EL (cell line): ENCODE measurements around the gene C14orf180.
"Not testable (repeated sequence)": the region's sequence is repeated elsewhere in the genome, so short reads cannot be mapped to it uniquely, and the experiment has no call there.

Experiments used
- DNase-seq: peaks from one replicate; pipeline ENCODE4 v3.0.0-alpha.2; 2016

The C14orf180 gene

DNA sequence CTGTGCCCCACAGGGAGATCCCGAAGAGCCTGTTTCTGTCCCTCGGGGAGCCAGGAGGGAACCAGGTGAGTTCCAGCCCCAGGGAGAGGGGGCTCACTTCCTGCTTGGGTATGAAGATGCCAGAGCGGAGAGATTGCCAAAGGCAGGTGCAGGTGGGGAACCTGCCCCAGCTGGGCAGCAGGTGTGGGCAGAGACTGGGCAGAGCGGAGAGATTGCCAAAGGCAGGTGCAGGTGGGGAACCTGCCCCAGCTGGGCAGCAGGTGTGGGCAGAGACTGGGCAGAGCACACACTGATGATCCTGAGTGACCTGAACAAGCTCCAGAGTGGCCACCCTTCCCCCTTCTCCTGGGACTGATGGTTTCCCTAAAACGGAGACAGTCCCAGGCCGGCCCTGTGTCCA lies 375 bp downstream of the C14orf180 start:
- not testable (repeated sequence) for DNase-seq

DNA sequence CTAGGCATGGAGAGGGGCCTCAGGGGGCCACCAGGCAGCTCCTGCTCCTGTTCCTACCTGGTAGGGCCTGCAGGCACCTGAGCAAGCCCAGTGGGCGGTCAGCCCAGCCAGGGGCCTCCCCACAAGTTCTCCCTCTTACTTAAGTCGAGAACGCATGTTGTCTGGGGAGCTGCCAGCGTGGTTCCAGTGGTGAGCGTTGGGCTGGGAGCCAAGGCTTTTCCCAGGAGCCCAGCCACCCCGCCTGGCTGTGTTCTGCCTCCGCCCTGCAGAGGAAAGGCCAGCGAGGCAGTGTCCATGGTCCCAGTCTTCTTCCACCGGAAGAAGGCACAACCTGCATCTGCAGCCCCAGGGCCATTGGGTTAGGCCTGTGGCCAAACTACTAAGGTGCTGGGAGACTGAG lies 1.4 kb downstream of the C14orf180 start:
- DNase-seq, result no peak

DNA sequence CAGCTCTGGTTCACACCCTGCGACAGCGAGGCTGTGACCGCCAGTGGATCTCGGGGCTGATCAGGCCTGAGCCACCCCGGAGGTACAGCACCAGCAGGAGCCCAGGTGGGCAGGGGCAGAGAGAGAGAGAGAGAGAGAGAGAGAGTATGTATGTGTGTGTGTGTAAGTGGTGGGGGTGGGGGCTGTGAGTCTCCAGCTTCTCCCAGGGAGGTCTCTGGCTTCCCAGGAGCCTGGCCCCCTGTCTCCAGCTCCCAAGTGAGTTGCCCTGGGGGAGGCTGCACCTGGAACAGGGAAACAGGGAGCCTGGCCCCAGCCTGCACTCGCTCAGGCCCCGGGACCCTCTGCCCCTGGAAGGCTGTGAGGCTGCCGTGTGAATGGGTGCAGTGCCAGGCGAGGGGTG lies 2.0 kb downstream of the C14orf180 start:
- DNase-seq, result no peak

DNA sequence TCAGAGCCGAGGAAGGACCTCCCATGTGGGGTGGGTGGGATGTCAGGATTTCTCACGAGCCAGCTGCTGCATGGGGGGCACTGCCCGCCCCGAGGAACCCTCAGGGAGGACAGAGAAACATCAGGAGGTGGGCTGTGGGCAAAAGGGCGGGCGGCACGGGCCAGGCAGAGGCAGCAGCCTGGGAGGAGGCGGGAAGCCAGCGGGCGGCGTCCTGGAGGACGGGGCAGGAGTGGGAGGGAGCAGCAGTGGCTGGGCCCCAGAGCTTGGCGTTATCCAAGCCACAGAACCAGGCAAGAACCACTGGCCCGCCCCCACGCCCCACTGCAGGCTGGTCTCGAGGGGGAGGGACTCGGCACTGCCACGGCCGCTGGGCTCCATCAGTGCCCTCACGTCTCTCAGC lies 2.4 kb downstream of the C14orf180 start:
- DNase-seq, result no peak

DNA sequence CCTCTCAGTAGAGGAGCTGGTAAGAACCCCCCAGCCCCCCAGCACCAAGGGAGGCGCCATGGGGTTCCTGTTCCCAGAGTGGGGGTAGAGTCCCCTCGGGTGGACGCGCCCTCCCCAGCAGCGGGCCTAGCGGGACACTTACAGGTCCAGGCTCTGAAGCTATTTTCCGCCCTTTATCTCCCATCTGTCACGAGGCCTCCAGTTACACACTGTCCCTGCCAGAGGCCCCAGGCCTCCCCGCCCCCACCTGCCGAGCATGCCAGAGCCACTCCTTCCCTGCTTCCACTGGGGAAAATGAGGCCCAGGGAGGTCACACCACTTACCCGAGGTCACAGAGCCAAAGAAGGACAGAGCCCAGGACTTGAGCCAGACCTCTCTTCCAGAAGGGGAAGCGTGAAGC lies 3.1 kb downstream of the C14orf180 start:
- DNase-seq, result no peak

DNA sequence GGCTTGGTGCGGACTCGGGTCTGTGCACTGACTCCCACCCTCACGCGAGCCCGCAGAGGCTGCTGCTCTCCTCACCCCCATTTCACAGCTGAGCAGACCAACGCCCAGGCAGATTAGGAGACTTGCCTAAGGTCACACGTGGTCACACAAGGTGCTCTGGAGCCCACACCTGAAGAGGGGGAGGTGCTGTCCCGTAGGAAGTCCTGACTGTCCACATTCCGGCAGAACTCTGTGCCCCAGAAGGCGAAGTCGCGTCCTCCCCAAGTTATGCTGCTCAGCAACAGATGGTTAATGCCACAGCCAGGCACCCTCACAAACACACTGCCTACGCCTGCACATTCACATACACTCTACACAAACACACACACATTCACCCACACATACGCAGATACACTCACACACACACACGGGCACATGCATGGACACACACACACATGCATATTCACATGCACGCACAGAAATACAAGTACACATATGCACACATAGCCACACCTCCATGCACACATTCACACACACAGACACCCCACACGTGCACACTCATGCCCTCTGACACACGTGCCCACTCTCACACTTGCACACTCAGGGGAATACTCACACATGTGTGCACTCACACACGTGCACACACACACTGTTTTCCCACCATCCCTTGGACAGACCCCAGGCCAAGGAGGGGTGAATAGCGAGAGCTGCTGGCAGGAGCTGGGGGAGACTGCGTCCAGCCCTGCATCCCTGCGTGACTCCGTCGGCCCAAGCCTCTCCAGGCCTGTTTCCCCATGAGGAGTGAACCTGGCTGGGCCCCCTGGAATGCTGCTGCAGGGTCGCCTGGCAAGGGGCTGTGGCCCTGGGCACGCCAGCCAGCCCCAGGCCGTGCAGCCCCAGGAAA lies 4.1 kb downstream of the C14orf180 start:
- DNase-seq, result no peak

DNA sequence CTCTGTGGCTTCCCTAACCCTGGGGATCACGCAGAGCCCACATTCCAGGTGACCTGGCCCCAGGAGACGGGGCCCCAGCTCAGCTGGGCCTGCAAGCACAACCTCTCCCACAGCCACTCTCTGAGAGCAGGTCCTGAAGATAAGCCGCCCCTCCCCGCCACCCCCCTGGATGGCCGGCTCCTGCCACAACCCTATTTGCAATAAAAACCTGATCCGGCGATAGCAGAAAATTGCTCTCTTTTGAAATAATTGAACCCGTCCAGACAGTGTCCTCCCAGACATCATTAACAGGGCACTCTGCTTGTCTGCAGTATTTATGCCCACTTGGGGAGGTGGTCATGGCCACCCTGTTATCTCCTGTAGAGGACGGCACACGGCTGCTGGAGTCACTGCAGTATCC lies 5.0 kb downstream of the C14orf180 start:
- no peak for DNase-seq

DNA sequence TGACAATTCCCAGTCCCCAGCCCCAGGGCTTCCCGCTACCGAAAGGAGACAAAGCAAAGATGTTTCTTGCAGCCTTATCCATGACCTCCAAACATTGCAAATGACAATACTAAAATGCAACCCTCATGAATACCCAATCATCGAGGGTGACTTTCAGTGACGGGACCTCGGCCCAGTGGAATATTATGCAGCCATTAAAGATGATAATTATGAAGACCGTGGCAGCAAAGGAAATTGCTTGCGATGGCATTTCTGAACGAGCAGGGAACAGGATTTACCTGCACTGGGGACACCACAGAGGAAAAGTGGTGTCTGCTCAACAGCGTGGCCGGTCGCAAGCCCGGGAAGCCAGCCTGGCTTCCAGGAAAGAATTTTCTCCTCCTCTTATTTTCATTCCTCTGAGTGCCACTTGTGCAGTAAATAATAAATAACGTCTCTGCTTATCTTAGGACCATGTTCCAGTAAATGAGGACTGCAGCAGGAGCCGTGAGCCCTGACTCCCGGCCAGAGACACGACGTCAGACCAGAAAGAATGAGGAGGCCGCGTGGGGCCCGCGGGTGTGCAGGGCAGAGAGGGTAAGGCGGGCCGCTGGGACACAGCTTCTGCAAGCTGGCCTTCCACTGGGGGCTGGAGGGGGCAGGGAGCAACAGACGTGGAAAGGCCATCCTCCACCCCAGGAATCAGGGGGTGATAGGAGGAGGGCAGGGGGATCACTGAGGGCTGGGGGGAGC lies 6.6 kb downstream of the C14orf180 start:
- no peak for DNase-seq

DNA sequence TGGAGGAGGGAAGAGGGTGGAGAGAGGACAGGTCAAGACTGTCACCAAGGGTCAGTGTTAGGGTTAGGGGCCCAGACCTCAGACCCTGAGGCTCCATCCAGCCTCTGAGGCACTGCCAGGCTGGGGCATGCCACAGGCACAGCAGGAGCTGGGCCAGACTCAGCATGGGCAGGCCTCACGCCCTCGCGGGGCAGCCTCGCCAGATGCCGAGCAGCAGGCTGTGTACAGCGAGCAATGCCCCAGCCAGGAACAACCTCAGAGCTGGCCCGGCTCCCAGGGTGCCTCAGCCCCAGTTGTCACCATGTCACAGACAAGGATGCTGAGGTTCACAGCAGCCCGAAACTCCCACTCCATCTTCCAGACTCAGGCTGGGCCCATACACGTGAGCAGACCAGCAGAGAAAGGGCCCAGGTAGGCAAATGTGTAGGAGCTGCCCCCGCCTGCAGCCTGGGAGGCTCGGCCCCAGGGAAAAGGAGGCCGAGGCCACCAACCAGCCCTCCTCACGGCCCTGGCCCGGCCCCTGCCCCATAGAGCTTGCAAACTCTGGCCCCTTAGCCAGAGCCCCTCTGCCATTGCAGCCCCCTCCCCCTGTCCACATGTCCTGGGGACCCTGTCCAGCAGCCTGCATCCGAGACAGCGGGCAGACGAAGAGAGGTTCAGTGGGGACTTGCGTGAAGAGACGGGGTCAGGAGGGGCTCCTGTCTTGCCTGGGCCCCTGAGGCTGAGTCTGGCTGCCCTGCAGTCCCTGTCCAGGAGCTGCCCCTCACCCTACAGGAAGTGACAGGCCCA lies 7.5 kb downstream of the C14orf180 start:
- no peak for DNase-seq

DNA sequence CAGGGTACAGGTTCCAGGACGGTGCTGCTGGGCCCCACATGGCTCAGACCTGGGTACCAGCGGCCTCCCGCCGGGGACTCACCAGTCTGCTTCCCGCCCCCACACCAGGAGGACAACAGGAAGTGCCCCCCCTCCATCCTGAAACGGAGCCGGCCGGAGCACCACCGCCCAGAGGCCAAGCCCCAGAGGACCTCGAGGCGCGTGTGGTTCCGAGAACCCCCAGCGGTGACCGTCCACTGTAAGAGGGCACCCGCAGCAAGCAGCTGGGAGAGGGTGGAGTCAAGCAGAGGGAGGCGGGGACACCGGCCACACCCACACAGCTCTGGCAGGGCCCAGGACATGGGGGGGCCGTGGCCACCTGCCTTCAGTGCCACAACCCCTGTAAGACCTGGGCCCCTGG lies 8.1 kb downstream of the C14orf180 start:
- DNase-seq, result no peak

DNA sequence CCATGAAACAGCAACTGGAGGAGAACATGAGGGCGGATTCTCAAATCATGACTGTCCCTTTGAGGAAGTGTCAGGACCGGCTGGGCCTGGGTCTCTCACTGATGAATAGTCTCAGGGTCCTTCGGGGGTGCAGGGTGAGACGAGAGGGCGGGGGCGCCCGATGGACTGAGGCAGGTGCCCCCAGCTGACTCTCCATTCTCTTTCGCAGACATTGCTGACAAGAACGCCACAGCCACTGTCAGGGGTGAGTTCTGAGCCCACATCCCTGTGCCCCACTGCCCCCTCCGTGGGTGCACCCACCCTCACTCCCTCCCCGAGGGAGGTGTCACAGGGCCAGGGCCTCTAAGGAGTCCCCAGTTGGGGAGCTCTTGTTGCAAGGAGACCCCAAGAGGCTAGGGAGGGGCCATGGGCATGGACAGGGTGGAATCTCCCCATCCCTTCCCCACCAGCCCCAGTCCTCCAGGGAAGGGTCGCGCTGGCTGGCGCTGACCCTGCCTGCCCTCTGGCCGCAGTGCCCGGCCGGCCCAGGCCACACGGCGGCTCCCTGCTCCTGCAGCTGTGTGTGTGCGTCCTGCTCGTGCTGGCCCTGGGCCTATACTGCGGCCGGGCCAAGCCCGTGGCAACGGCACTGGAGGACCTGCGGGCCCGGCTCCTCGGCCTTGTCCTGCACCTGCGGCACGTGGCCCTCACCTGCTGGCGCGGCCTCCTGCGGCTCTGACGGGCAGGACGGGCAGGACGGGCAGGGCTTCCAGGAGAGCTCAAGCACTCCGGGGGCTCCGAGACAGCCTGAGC lies 8.7 kb downstream of the C14orf180 start:
- no peak for DNase-seq

DNA sequence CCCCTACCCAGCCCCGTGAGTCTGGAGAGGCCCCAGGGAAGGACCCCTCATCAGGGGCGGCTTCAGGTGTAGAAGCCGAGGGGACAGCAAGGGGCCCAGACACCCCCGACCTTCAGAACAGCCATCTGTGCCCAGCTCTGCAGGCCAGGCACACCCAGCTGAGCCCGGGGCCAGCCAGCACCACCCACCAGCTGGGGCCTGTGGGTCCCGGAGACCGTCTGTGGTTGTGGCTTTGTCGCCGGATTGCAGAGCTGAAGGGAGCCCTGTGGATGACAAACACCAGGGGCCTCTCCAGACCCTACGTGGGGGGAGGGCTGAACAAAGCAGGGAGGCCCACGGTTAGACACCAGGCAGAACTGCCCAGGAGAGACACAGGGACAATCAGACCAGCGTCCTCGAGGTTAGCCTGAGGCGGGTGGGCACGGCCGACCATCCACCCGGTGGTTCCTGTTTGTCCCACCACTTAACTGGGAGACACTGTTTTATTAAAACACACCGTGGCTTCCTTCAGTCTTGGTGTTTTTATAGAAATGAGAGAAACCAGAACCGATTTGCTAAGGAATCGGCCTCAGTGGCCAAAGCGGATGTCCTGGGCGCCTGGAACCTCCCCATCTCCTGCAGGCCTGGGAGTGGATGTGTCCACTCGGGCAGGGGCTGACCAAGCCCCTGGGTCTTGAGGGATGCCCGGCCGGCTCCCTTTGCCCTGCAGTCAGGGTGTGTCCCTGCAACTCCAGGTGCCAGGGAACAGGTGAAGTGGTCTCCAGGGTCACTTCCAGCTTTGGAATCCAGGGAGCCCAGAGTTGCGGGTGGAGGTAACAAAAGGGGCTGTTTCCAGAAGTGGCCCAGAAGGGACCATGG lies 10.0 kb downstream of the C14orf180 start:
- no peak for DNase-seq

DNA sequence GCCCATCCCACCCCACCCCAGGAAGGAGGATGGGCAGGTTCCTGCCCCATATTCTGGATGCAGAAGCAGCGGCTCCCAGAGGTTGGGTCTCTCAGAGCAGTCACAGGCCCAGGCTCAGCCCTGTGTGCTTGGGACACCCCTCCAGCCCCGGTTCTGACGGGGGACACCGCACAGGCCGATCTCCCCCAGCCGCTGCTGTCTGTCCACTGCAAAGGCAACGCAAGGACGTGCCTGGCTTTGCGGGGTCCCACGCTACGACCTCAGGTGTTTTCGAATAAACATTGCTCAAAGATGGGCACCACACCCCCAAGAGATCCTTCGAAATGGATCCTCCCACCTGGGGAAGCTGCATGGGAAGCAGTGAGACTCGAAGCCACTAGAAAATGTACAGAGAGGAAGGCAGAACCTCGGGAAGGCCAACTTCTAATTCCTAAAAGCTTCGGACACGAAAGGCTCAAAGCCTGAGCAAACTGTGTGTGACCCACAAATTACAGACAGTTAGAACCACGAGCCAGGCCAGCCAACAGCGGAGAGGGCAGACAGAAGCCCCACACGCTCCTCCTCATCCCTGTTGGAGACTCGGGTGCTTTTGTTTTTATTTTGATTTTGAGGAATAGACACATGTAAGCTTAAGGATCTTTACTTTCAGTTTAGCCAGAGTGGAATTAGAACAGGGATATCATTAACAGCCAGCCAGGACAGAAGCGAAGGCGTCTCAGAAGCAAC lies 10.8 kb downstream of the C14orf180 start:
- DNase-seq, result no peak

DNA sequence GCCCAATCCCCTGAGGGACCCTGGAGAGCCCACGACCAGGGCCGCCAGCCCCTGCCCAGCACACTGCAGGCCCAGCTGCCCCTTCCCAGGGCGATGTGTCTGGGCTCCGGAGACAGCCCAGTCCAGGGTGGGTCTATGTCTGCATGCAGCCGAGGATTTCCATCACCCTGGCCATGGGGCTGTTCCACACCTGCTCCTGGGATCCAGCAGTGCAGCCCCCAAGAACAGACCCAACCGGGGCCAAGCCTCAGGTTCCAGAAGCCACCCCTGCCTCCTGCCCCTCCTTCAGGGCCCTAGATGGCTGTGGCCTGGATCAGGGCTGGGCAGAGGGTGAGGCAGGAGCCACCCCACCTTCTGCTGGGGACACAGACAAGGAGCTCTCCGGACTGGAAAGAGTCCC lies 11.5 kb downstream of the C14orf180 start:
- DNase-seq, result no peak

DNA sequence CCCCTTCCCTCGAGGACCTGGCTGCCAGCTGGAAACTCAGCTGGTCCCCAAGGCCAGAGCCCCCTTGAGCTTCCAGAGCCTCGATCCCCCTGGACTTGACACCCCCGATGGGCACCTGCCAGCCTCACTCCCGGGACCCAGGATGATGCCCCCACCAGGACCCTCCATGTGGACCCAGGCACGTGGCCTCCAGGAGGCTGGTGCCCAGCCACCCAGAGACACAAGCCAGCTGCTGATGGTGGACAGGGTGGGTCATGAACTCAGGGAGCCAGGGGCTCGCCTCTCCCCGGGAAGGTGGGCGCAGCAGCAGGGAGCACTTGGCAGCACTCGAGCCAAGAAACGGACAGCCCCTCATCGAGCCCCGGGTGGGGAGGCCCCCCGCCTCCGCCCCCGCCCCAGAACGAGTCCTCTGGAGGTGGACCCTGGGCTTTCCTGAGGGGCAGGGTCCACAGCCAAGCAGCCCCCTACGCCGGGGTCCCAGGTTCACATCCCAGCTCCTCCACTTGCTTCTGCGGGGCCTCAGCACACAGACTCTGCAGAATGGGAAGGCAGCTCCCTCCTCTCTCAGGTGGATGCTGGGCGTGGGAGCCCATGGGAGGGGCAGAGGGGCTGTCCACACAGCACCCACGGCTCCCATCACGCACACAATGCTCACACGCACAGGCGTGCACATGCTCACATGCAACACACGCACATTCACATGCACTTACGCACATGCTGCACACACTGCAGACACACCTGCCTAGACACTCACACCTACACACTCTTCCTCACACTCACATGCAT lies 12.1 kb downstream of the C14orf180 start:
- no peak for DNase-seq

DNA sequence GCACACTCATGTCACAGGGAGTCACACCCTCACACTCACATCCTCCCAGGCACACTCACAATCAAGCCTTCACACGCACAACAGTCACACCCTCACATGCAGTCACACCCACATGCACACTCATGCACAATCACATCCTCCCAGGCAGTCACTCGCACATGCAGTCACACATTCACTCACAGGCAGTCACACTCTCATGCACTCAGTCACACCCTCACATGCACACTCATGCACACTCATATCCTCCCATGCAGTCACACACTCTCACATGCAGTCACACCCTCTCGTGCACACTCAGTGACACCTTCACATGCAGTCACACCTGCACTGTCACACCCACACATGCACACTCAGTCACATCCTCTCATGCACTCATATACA lies 12.7 kb downstream of the C14orf180 start:
- no peak for DNase-seq

DNA sequence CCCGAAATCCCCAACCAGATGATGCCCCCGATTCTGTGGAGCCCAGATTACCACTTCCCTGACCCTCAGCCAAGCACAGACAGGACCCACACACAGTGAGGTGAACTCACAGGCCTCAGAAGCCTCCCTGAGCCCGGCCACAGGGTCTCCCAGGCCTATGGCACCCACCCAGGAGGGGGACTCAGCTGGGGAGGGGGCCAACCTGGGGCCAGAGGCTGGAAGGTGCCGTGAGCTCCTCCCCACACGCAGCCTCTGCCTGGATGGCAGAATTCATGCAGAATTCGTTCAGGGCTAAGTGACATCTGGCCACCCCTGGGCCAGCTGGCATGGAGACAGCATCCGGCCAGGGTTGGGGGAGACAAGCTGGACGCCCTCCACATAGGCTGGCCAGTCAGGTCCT lies 13.2 kb downstream of the C14orf180 start:
- DNase-seq, result no peak

DNA sequence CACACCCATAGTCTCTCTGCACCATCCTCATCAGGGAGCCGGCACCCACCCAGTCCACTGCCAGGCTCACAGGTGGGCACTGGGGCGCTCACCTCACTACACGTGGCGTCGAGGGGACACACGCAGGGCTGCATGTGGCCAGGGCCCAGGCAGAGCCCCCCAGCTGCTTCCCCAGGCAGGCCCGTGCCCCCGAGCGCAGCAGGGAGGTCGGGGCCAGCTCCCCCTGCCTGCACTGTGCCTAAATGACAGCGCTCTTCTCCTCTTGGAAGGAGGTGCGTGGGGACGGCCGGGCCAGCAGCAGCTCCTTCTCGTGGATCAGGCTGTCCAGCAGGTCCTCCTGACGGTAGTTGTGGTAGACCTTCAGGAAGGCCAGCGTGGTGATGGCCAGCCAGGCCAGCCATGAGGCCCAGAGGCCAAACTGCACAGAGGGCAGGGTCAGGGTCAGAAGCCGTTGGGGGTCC lies 13.7 kb downstream of the C14orf180 start:
- DNase-seq, result no peak

DNA sequence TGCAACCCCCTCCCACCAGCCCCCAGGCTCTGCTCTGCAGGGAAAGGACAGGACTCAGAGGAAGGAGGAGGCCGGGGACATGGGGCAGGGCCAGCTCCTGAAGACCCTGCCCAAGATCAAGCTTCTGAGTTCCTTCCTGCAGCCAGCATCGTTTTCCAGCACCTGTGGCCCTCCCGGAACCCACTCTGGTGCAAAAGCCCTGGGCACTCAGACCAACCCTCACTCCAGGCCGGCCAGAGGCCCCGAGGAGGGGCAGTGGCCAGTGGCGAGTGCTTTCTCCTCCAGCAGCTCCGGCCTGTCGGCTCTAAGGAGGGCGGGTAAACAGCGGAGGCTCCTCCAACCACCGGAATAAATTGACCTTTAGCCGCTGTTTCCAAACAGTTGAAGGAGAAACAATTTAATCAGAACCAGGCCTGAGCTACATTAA lies 14.2 kb downstream of the C14orf180 start:
- DNase-seq, result no peak
